H9 (cell line): ENCODE results near the gene FBXO10. TPM values are rescaled to one million over a fixed set of nuclear protein-coding genes. Genes with fewer than 3 reads are reported as not detected.
A peak's percentile ranks its signal among the peaks of the same experiment; 100 is the strongest.
"Not testable (repeated sequence)": the region's sequence is repeated elsewhere in the genome, so short reads cannot be mapped to it uniquely, and the experiment has no call there.

ENCODE experiments used
- DNase-seq: peaks from one replicate; pipeline ENCODE4 v3.0.0-alpha.2; 2017
- H2AFZ ChIP-seq: one replicate; pipeline ENCODE4 v1.6.1; 2013; ENCODE audit warnings: mild to moderate bottlenecking, low read length, control low read depth, moderate library complexity
- H2AK5ac ChIP-seq: 2 replicates; pipeline ENCODE4 v1.6.1; 2013; ENCODE audit warnings: low read length, control low read depth, mixed read lengths; ENCODE audit not compliant: insufficient read length
- H2BK120ac ChIP-seq: one replicate; pipeline ENCODE4 v1.6.1; 2013; ENCODE audit warnings: low read depth, mild to moderate bottlenecking, low read length, control low read depth, inconsistent platforms; ENCODE audit not compliant: poor library complexity, severe bottlenecking
- H2BK12ac ChIP-seq: 2 replicates; pipeline ENCODE4 v1.6.1; 2013; ENCODE audit warnings: low read length, control low read depth, mixed read lengths, low read depth; ENCODE audit not compliant: insufficient read length
- H2BK15ac ChIP-seq: 2 replicates; pipeline ENCODE4 v1.6.1; 2013; ENCODE audit warnings: low read depth, low read length, control low read depth
- H2BK20ac ChIP-seq: one replicate; pipeline ENCODE4 v1.6.1; 2013; ENCODE audit warnings: low read depth, mild to moderate bottlenecking, low read length, control low read depth, inconsistent platforms; ENCODE audit not compliant: poor library complexity, severe bottlenecking
- H2BK5ac ChIP-seq: 2 replicates; pipeline ENCODE4 v1.6.1; 2013; ENCODE audit warnings: low read length, control low read depth, mixed read lengths; ENCODE audit not compliant: insufficient read length
- H3K14ac ChIP-seq: 2 replicates; pipeline ENCODE4 v1.6.1; 2013; ENCODE audit warnings: low read length, control low read depth; ENCODE audit not compliant: insufficient read depth
- H3K18ac ChIP-seq: 2 replicates; pipeline ENCODE4 v1.6.1; 2013; ENCODE audit warnings: low read depth, mild to moderate bottlenecking, mixed read lengths, low read length, control low read depth; ENCODE audit not compliant: insufficient read length
- H3K23ac ChIP-seq: 2 replicates; pipeline ENCODE4 v1.6.1; 2013; ENCODE audit warnings: low read length, control low read depth, mixed read lengths, low read depth; ENCODE audit not compliant: insufficient read length
- H3K23me2 ChIP-seq: 2 replicates; pipeline ENCODE4 v1.6.1; 2013; ENCODE audit warnings: low read depth, mild to moderate bottlenecking, mixed read lengths, low read length, control low read depth; ENCODE audit not compliant: insufficient read length, poor library complexity, severe bottlenecking
- H3K27ac ChIP-seq: 2 replicates; pipeline ENCODE4 v1.5.1; 2013; ENCODE audit warnings: low read length, control low read depth, mixed read lengths, low read depth; ENCODE audit not compliant: insufficient read length
- H3K27me3 ChIP-seq: 2 replicates; pipeline ENCODE4 v1.6.1; 2013; ENCODE audit warnings: low read length, control low read depth, inconsistent platforms; ENCODE audit not compliant: insufficient read depth
- H3K4ac ChIP-seq: 2 replicates; pipeline ENCODE4 v1.6.1; 2013; ENCODE audit warnings: low read depth, mild to moderate bottlenecking, control low read depth, inconsistent platforms, low read length, moderate library complexity
- H3K4me1 ChIP-seq: 2 replicates; pipeline ENCODE4 v1.6.1; 2013; ENCODE audit warnings: low read length, control low read depth, inconsistent platforms; ENCODE audit not compliant: insufficient read depth
- H3K4me2 ChIP-seq: 2 replicates; pipeline ENCODE4 v1.6.1; 2013; ENCODE audit warnings: low read length, control low read depth, mixed read lengths; ENCODE audit not compliant: insufficient read length, insufficient read depth
- H3K56ac ChIP-seq: 2 replicates; pipeline ENCODE4 v1.6.1; 2013; ENCODE audit warnings: low read depth, mild to moderate bottlenecking, mixed read lengths, low read length, control low read depth; ENCODE audit not compliant: insufficient read length
- H3K79me1 ChIP-seq: 2 replicates; pipeline ENCODE4 v1.6.1; 2013; ENCODE audit warnings: low read depth, mild to moderate bottlenecking, moderate library complexity, low read length, control low read depth, inconsistent platforms; ENCODE audit not compliant: insufficient read depth, poor library complexity, severe bottlenecking
- H3K79me2 ChIP-seq: 2 replicates; pipeline ENCODE4 v1.6.1; 2013; ENCODE audit warnings: low read length, control low read depth, inconsistent platforms; ENCODE audit not compliant: insufficient read depth
- H3K9ac ChIP-seq: 2 replicates; pipeline ENCODE4 v1.6.1; 2013; ENCODE audit warnings: low read length, control low read depth, mixed read lengths; ENCODE audit not compliant: insufficient read length; ENCODE audit errors: extremely low read depth
- H3K9me3 ChIP-seq: one replicate; pipeline ENCODE4 v1.6.1; 2013; ENCODE audit warnings: low read depth, low read length, inconsistent platforms; ENCODE audit not compliant: control insufficient read depth
- H3T11ph ChIP-seq: one replicate; pipeline ENCODE4 v1.6.1; 2013; ENCODE audit warnings: mild to moderate bottlenecking, low read length, control low read depth, inconsistent platforms
- H4K20me1 ChIP-seq: one replicate; pipeline ENCODE4 v1.6.1; 2013; ENCODE audit not compliant: control insufficient read depth, insufficient read length, insufficient read depth
- H4K5ac ChIP-seq: 2 replicates; pipeline ENCODE4 v1.6.1; 2013; ENCODE audit warnings: low read depth, mild to moderate bottlenecking, mixed read lengths, low read length, control low read depth; ENCODE audit not compliant: insufficient read length
- H4K8ac ChIP-seq: replicated peaks from 2 replicates; pipeline ENCODE4 v1.6.1; 2013; ENCODE audit warnings: low read length, control low read depth, mixed read lengths, low read depth; ENCODE audit not compliant: insufficient read length
- H4K91ac ChIP-seq: 2 replicates; pipeline ENCODE4 v1.6.1; 2013; ENCODE audit warnings: low read depth, mild to moderate bottlenecking, moderate library complexity, mixed read lengths, low read length, control low read depth; ENCODE audit not compliant: insufficient read length
- H3K27ac Mint-ChIP-seq, 3 experiments: 2 replicates in 2 of 3; 3 replicates in 1 of 3; pipeline ENCODE4 v1.8.0; 2020 to 2021; ENCODE audit warnings: mixed read lengths in 3 of 3, mild to moderate bottlenecking in 1 of 3, moderate library complexity in 1 of 3
- H3K27me3 Mint-ChIP-seq: 2 replicates; pipeline ENCODE4 v1.8.0; 2021; ENCODE audit warnings: low read depth, mild to moderate bottlenecking, moderate library complexity, mixed read lengths
- H3K36me3 Mint-ChIP-seq, 3 experiments: 2 replicates in 2 of 3; 3 replicates in 1 of 3; pipeline ENCODE4 v1.8.0; 2020 to 2021; ENCODE audit warnings: low read depth in 3 of 3, mixed read lengths in 3 of 3; ENCODE audit not compliant: insufficient read depth in 1 of 3
- H3K4me1 Mint-ChIP-seq, 2 experiments: 2 replicates each; pipeline ENCODE4 v1.8.0; 2020; ENCODE audit warnings: mixed read lengths in 2 of 2
- H3K4me3 Mint-ChIP-seq, 2 experiments: 2 replicates in 1 of 2; 3 replicates in 1 of 2; pipeline ENCODE4 v1.8.0; 2020 to 2021; ENCODE audit warnings: mild to moderate bottlenecking in 2 of 2, mixed read lengths in 2 of 2, moderate library complexity in 1 of 2
- H3K9me3 Mint-ChIP-seq, 2 experiments: 2 replicates in 1 of 2; 3 replicates in 1 of 2; pipeline ENCODE4 v1.8.0; 2020; ENCODE audit warnings: mild to moderate bottlenecking in 2 of 2, mixed read lengths in 2 of 2, moderate library complexity in 1 of 2
- CTCF ChIP-seq: fragments of 200-600 bp; sonication (generic); conservative IDR thresholded peaks from 3 replicates; pipeline ENCODE4 v1.8.0; 2021; ENCODE audit warnings: antibody characterized with exemption, mild to moderate bottlenecking
- WGBS: extraction: QIAGEN DNeasy Blood & Tissue Kit; methylation state at CpG from one replicate; pipeline ENCODE4 v1.1.7; 2013; ENCODE audit warnings: missing lambda C conversion rate, low lambda C conversion rate, mixed read lengths; ENCODE audit not compliant: insufficient read length; ENCODE audit errors: extremely low coverage; 5-methylcytosine and 5-hydroxymethylcytosine counted together
- total RNA-seq: library from RNA; stranded (reverse); gene quantifications from 2 replicates; pipeline ENCODE4 v1.2.1, GENCODE V29; 2021

The FBXO10 gene
- total RNA-seq, 1 experiment from 2014 or later, result 16.8 TPM

- Mint-ChIP-seq H3K4me1 (0 out of 4 replicates have a peak, but pooled peaks cover 2% of the 10 kb centered on the region in 2 experiments), H3K4me3 (no peak overlapping the region), H3K27me3 (no peaks in the 10 kb centered on the region; the same call in 1 of the 2 replicates), H3K27ac (peak overlapping the region; percentile 56 to 75 (median 73); a peak in 6 of 7 replicates), H3K36me3 (peaks cover 11 to 27% (median 13%) of the 10 kb centered on the region in 3 experiments; a peak in 6 of 7 replicates), H3K9me3 (no peaks in the 10 kb centered on the region; a peak in 1 of 5 replicates)
- Histone ChIP-seq H3K9ac (no peak overlapping the region), H3K9me3 (no peaks in the 10 kb centered on the region), H3K56ac (no peak overlapping the region), H2BK20ac (no peak overlapping the region), H2BK5ac (no peak overlapping the region), H3K27ac (no peak overlapping the region), H3K4me2 (no peak overlapping the region), H3K23me2 (no peaks in the 10 kb centered on the region), H3K14ac (no peak overlapping the region), H3K79me2 (no peaks in the 10 kb centered on the region), H4K8ac (no peak overlapping the region), H4K91ac (no peak overlapping the region), H3K4me1 (no peaks in the 10 kb centered on the region), H2BK15ac (no peak overlapping the region), H3K79me1 (no peaks in the 10 kb centered on the region), H3K23ac (no peak overlapping the region), H2AK5ac (no peak overlapping the region), H2BK12ac (no peak overlapping the region), H4K20me1 (no peaks in the 10 kb centered on the region), H2BK120ac (no peak overlapping the region), H2AFZ (no peak overlapping the region), H4K5ac (no peak overlapping the region), H3K18ac (no peak overlapping the region), H3K4ac (no peak overlapping the region), H3K27me3 (no peaks in the 10 kb centered on the region), H3T11ph (no peak overlapping the region)
- TF ChIP-seq CTCF, result peak; percentile 60
- no CpG with 5 or more reads among the region's 15 CpGs for WGBS
- DNase-seq, result peak; percentile 79
Measured at GRCh38 chr9:37511016-37512010, 64.9 kb downstream of the FBXO10 start.

- H2BK120ac ChIP-seq, H3K9me3 Mint-ChIP-seq, H2BK5ac ChIP-seq, H3K4me1 ChIP-seq, H3K4ac ChIP-seq, H4K20me1 ChIP-seq, H3K4me3 Mint-ChIP-seq, H3K4me2 ChIP-seq, H3K27me3 Mint-ChIP-seq, H3K9ac ChIP-seq, H3K27me3 ChIP-seq, H2AK5ac ChIP-seq, DNase-seq, H3K9me3 ChIP-seq, H3T11ph ChIP-seq, H3K79me2 ChIP-seq, H3K27ac Mint-ChIP-seq, H4K5ac ChIP-seq, H2BK12ac ChIP-seq, H2AFZ ChIP-seq, H2BK20ac ChIP-seq, H3K4me1 Mint-ChIP-seq, H3K23ac ChIP-seq, H2BK15ac ChIP-seq, H4K8ac ChIP-seq, H3K23me2 ChIP-seq, H3K79me1 ChIP-seq, H3K56ac ChIP-seq, H3K27ac ChIP-seq, H3K18ac ChIP-seq, H3K14ac ChIP-seq, H4K91ac ChIP-seq: not testable (repeated sequence)
- H3K36me3 Mint-ChIP-seq, result peaks cover 9 to 35% (median 13%) of the 10 kb centered on the region in 3 experiments; a peak in 6 of 7 replicates
- WGBS, result no CpG with 5 or more reads among the region's 5 CpGs
Measured at GRCh38 chr9:37510053-37510452, 66.1 kb downstream of the FBXO10 start.
